Measurements from ENCODE around the gene CYP4F8. TPM values are rescaled to one million over a fixed set of nuclear protein-coding genes. Genes with fewer than 3 reads are reported as not detected.

The CYP4F8 gene
- total and polyA plus RNA-seq, 12 donors = not detected

GRCh38 chr19:15576526-15577156, 38.4 kb upstream of the CYP4F8 start:
- TF ChIP-seq CTCF (IDR thresholded peaks at IDR 0.05) (no peak), POLR2A (IDR thresholded peaks at IDR 0.05) (no peak)
- 78 to 86% (median 81%) methylated on average over 12 of the region's 12 CpGs for WGBS, 4 donors
- no peak for DNase-seq
- H3K27ac ChIP-seq = no peak overlapping the region
- no peak overlapping the region for H3K4me3 ChIP-seq
- H3K4me1 ChIP-seq (replicated peaks in 1 of 2) = no peaks in the 10 kb centered on the region
- H3K36me3 ChIP-seq (replicated peaks in 1 of 2) = no peaks in the 10 kb centered on the region
- peaks cover under 1% of the 10 kb centered on the region for H3K27me3 ChIP-seq
- intact Hi-C loops (cut with DNase I) = no loop called here
- H3K9me3 ChIP-seq (replicated peaks in 1 of 3) = no peaks in the 10 kb centered on the region

- intact Hi-C loops (cut with DNase I) = no loop called here
- Histone ChIP-seq H3K4me1 (replicated peaks in 1 of 2) (no peaks in the 10 kb centered on the region), H3K27me3 (peaks cover 3% of the 10 kb centered on the region), H3K9me3 (replicated peaks in 1 of 3) (no peaks in the 10 kb centered on the region), H3K4me3 (no peak overlapping the region), H3K36me3 (replicated peaks in 1 of 2) (no peaks in the 10 kb centered on the region), H3K27ac (no peak overlapping the region)
- TF ChIP-seq POLR2A (IDR thresholded peaks at IDR 0.05) (no peak), CTCF (IDR thresholded peaks at IDR 0.05) (no peak)
- no peak for DNase-seq
- 63 to 81% (median 68%) methylated on average over 6 of the region's 6 CpGs for WGBS, 4 donors
These were observed 37.7 kb upstream of the CYP4F8 start for GRCh38 chr19:15577184-15577771.

- DNase-seq = peak in 1 of 7 donors; percentile 10
- Histone ChIP-seq H3K27ac (no peak overlapping the region), H3K36me3 (replicated peaks in 1 of 2) (no peaks in the 10 kb centered on the region), H3K4me1 (replicated peaks in 1 of 2) (no peaks in the 10 kb centered on the region), H3K4me3 (no peak overlapping the region), H3K9me3 (replicated peaks in 1 of 3) (no peaks in the 10 kb centered on the region), H3K27me3 (peaks cover 27% of the 10 kb centered on the region)
- intact Hi-C loops (cut with DNase I) = no loop called here
- 70 to 83% (median 78%) methylated on average over 5 to 12 of the region's 12 CpGs for WGBS, 4 donors
- TF ChIP-seq POLR2A (IDR thresholded peaks at IDR 0.05) = no peak
- TF ChIP-seq CTCF (IDR thresholded peaks at IDR 0.05) = no peak
These were observed 31.7 kb upstream of the CYP4F8 start for GRCh38 chr19:15583346-15583745.

- Histone ChIP-seq H3K27ac (no peak overlapping the region), H3K36me3 (replicated peaks in 1 of 2) (no peaks in the 10 kb centered on the region), H3K4me1 (replicated peaks in 1 of 2) (no peaks in the 10 kb centered on the region), H3K4me3 (no peak overlapping the region), H3K9me3 (replicated peaks in 1 of 3) (no peaks in the 10 kb centered on the region), H3K27me3 (peaks cover 27% of the 10 kb centered on the region)
- 38 to 45% (median 39%) methylated on average over 7 to 10 of the region's 10 CpGs for WGBS, 4 donors
- intact Hi-C loops (cut with DNase I) = no loop called here
- DNase-seq = peak in 1 of 7 donors; percentile 24
- TF ChIP-seq CTCF (IDR thresholded peaks at IDR 0.05) = no peak
- TF ChIP-seq POLR2A (IDR thresholded peaks at IDR 0.05) = no peak
These were observed 30.9 kb upstream of the CYP4F8 start for GRCh38 chr19:15584095-15584494.
